Measurements from ENCODE around the gene FRMPD3.
"Not testable (repeated sequence)": the region's sequence is repeated elsewhere in the genome, so short reads cannot be mapped to it uniquely, and the experiment has no call there.

The FRMPD3 gene

GRCh38 chrX:107448998-107449835 lies at the start of gene FRMPD3:
Gene FRMPD3, plus strand, starts transcription at chrX:107449652. Its CDS starts 76,937 bp downstream, at chrX:107526589.
- DNase-seq = no peak

GRCh38 chrX:107420571-107420970 lies 28.9 kb upstream of the FRMPD3 start:
- no peak for DNase-seq

- no peak for DNase-seq
These were observed 28.1 kb upstream of the FRMPD3 start for GRCh38 chrX:107421337-107421861.

- DNase-seq = peak; percentile 51
These were observed 20.4 kb upstream of the FRMPD3 start for GRCh38 chrX:107429090-107429489.

GRCh38 chrX:107440187-107440586 lies 9.3 kb upstream of the FRMPD3 start:
- DNase-seq = no peak

GRCh38 chrX:107440692-107441091 lies 8.8 kb upstream of the FRMPD3 start:
- DNase-seq = no peak

GRCh38 chrX:107442914-107443527 lies 6.4 kb upstream of the FRMPD3 start:
- DNase-seq = no peak

- no peak for DNase-seq
These were observed 4.3 kb upstream of the FRMPD3 start for GRCh38 chrX:107445146-107445545.

- DNase-seq = no peak
These were observed 3.8 kb upstream of the FRMPD3 start for GRCh38 chrX:107445631-107446030.

- DNase-seq = no peak
These were observed 1.8 kb upstream of the FRMPD3 start for GRCh38 chrX:107447642-107448041.

GRCh38 chrX:107448625-107448997 lies 841 bp upstream of the FRMPD3 start:
- no peak for DNase-seq

- peak; percentile 26 for DNase-seq
These were observed 1.5 kb downstream of the FRMPD3 start for GRCh38 chrX:107450823-107451509.

- DNase-seq = no peak
These were observed 2.3 kb downstream of the FRMPD3 start for GRCh38 chrX:107451731-107452130.

- DNase-seq = no peak
These were observed 3.1 kb downstream of the FRMPD3 start for GRCh38 chrX:107452581-107452980.

- DNase-seq = peak; percentile 78
These were observed 4.8 kb downstream of the FRMPD3 start for GRCh38 chrX:107454302-107454701.

GRCh38 chrX:107457289-107457688 lies 7.8 kb downstream of the FRMPD3 start:
- DNase-seq = no peak

GRCh38 chrX:107465932-107466620 lies 16.6 kb downstream of the FRMPD3 start:
- DNase-seq = peak; percentile 22

GRCh38 chrX:107467271-107467670 lies 17.8 kb downstream of the FRMPD3 start:
- DNase-seq = no peak

- no peak for DNase-seq
These were observed 20.7 kb downstream of the FRMPD3 start for GRCh38 chrX:107470198-107470597.

- DNase-seq = no peak
These were observed 21.5 kb downstream of the FRMPD3 start for GRCh38 chrX:107470971-107471370.

GRCh38 chrX:107471420-107471819 lies 22.0 kb downstream of the FRMPD3 start:
- DNase-seq = not testable (repeated sequence)

- no peak for DNase-seq
These were observed 28.0 kb downstream of the FRMPD3 start for GRCh38 chrX:107477406-107477805.

- peak; percentile 20 for DNase-seq
These were observed 30.8 kb downstream of the FRMPD3 start for GRCh38 chrX:107480272-107480671.

Measured in activated CD4-positive, alpha-beta T cell treated with anti-CD3 and anti-CD28 coated beads, Interleukin-2, Interleukin-6, amounts not matched to agents 100 ng/mL and 50 ng/mL, durations not matched to agents 16 hours and 8 hours (primary cell).